ENCODE data around the gene TEFM.
"Not testable (repeated sequence)": the region's sequence is repeated elsewhere in the genome, so short reads cannot be mapped to it uniquely, and the experiment has no call there.

Gene TEFM

GRCh38 chr17:30906101-30906911 is at the start of gene TEFM:
Gene TEFM, minus strand, starts transcription at chr17:30906238. Its CDS starts 40 bp downstream, at chr17:30906198.
- peak; percentile 77 for DNase-seq (ENCODE audit: low read depth)

GRCh38 chr17:30954046-30954830 is 48.2 kb upstream of the TEFM start:
- DNase-seq (ENCODE audit: low read depth): no peak

- DNase-seq (ENCODE audit: low read depth): no peak
Measured at GRCh38 chr17:30952638-30953393, 46.8 kb upstream of the TEFM start.

- no peak for DNase-seq (ENCODE audit: low read depth)
Measured at GRCh38 chr17:30950669-30951399, 44.8 kb upstream of the TEFM start.

- DNase-seq (ENCODE audit: low read depth): no peak
Measured at GRCh38 chr17:30950189-30950588, 44.2 kb upstream of the TEFM start.

- DNase-seq (ENCODE audit: low read depth): no peak
Measured at GRCh38 chr17:30947796-30948195, 41.8 kb upstream of the TEFM start.

GRCh38 chr17:30942308-30943079 is 36.5 kb upstream of the TEFM start:
- DNase-seq (ENCODE audit: low read depth): no peak

- DNase-seq (ENCODE audit: low read depth): no peak
Measured at GRCh38 chr17:30939051-30939689, 33.1 kb upstream of the TEFM start.

GRCh38 chr17:30933966-30934365 is 27.9 kb upstream of the TEFM start:
- DNase-seq (ENCODE audit: low read depth): no peak

- not testable (repeated sequence) for DNase-seq (ENCODE audit: low read depth)
Measured at GRCh38 chr17:30931582-30931981, 25.5 kb upstream of the TEFM start.

- no peak for DNase-seq (ENCODE audit: low read depth)
Measured at GRCh38 chr17:30930495-30930894, 24.5 kb upstream of the TEFM start.

- not testable (repeated sequence) for DNase-seq (ENCODE audit: low read depth)
Measured at GRCh38 chr17:30929861-30930260, 23.8 kb upstream of the TEFM start.

- DNase-seq (ENCODE audit: low read depth): no peak
Measured at GRCh38 chr17:30929081-30929633, 23.1 kb upstream of the TEFM start.

GRCh38 chr17:30928584-30928983 is 22.5 kb upstream of the TEFM start:
- no peak for DNase-seq (ENCODE audit: low read depth)

- DNase-seq (ENCODE audit: low read depth): no peak
Measured at GRCh38 chr17:30927756-30928155, 21.7 kb upstream of the TEFM start.

GRCh38 chr17:30926516-30926915 is 20.5 kb upstream of the TEFM start:
- DNase-seq (ENCODE audit: low read depth): no peak

- DNase-seq (ENCODE audit: low read depth): no peak
Measured at GRCh38 chr17:30924341-30924740, 18.3 kb upstream of the TEFM start.

GRCh38 chr17:30922235-30923030 is 16.4 kb upstream of the TEFM start:
- DNase-seq (ENCODE audit: low read depth): no peak

- no peak for DNase-seq (ENCODE audit: low read depth)
Measured at GRCh38 chr17:30921544-30922196, 15.6 kb upstream of the TEFM start, which contains the start of gene ADAP2. Gene ADAP2, plus strand, starts transcription at chr17:30921945. Its CDS starts 70 bp downstream, at chr17:30922015.
